Measurements from ENCODE around the gene NEIL3.

DNA sequence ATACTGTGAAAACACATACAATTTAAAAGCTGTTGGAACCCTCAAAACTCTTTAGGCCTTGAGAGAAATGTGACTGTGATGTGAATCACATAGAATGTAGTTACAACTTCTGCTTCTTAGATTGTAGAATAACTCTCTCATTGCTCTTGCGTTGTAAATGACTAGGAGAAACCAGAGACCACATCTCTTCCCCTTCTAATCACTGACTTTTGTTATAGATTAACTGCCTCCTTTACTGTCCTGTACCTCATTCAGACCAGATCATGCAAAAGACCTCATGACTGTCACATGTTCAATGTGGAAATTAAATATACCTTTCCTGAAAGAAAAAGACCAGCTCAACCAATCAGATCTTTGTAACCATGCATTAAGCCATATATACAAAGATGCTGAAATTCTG, 43.2 kb upstream of the NEIL3 start:
- TF ChIP-seq, protein P1, sequence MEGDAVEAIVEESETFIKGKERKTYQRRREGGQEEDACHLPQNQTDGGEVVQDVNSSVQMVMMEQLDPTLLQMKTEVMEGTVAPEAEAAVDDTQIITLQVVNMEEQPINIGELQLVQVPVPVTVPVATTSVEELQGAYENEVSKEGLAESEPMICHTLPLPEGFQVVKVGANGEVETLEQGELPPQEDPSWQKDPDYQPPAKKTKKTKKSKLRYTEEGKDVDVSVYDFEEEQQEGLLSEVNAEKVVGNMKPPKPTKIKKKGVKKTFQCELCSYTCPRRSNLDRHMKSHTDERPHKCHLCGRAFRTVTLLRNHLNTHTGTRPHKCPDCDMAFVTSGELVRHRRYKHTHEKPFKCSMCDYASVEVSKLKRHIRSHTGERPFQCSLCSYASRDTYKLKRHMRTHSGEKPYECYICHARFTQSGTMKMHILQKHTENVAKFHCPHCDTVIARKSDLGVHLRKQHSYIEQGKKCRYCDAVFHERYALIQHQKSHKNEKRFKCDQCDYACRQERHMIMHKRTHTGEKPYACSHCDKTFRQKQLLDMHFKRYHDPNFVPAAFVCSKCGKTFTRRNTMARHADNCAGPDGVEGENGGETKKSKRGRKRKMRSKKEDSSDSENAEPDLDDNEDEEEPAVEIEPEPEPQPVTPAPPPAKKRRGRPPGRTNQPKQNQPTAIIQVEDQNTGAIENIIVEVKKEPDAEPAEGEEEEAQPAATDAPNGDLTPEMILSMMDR (conservative IDR thresholded peaks at IDR 0.05 in 1 of 2, IDR thresholded peaks at IDR 0.05 in 1 of 2; ENCODE audit: low read depth in 1 of 2, low read length in 2 of 2), result no peak
- TF ChIP-seq EZH2 (IDR thresholded peaks at IDR 0.05; ENCODE audit: low read length, missing control alignments), result no peak
